Measurements from ENCODE around the gene SLC2A13. TPM values are rescaled to one million over a fixed set of nuclear protein-coding genes. Genes with fewer than 3 reads are reported as not detected.

SLC2A13 gene
- total and polyA plus RNA-seq, 2 experiments from 2014 or later: 10.4 to 13.8 TPM

GRCh38 chr12:40000884-40001283 is 105.0 kb downstream of the SLC2A13 start:
- Histone ChIP-seq H3K4me3 (no peak overlapping the region), H3K4me1 (ENCODE audit: low read depth) (no peaks in the 10 kb centered on the region), H3K27ac (no peak overlapping the region), H3K9me3 (ENCODE audit: low read depth) (no peaks in the 10 kb centered on the region), H3K27me3 (no peaks in the 10 kb centered on the region), H3K36me3 (no peaks in the 10 kb centered on the region)
- no peak for TF ChIP-seq CTCF (IDR thresholded peaks at IDR 0.05; ENCODE audit: low read depth, low read length)
- no peak for DNase-seq (ENCODE audit: low read depth in 1 of 2, low spot score in 1 of 2)

- no peak for TF ChIP-seq CTCF (IDR thresholded peaks at IDR 0.05; ENCODE audit: low read depth, low read length)
- no peaks in the 10 kb centered on the region for H3K27me3 ChIP-seq
- H3K36me3 ChIP-seq: no peaks in the 10 kb centered on the region
- H3K9me3 ChIP-seq (ENCODE audit: low read depth): no peaks in the 10 kb centered on the region
- H3K4me1 ChIP-seq (ENCODE audit: low read depth): no peaks in the 10 kb centered on the region
- no peak overlapping the region for H3K27ac ChIP-seq
- DNase-seq (ENCODE audit: low read depth in 1 of 2, low spot score in 1 of 2): no peak
- H3K4me3 ChIP-seq: no peak overlapping the region
These were observed 112.6 kb downstream of the SLC2A13 start for GRCh38 chr12:39993268-39993667.

GRCh38 chr12:39990122-39991101 is 115.5 kb downstream of the SLC2A13 start:
- no peak overlapping the region for H3K4me3 ChIP-seq
- H3K36me3 ChIP-seq: no peaks in the 10 kb centered on the region
- H3K27me3 ChIP-seq: no peaks in the 10 kb centered on the region
- no peak overlapping the region for H3K27ac ChIP-seq
- TF ChIP-seq CTCF (IDR thresholded peaks at IDR 0.05; ENCODE audit: low read depth, low read length): peak; percentile 86
- DNase-seq (ENCODE audit: low read depth in 1 of 2, low spot score in 1 of 2): peak; percentile 61 to 79
- H3K9me3 ChIP-seq (ENCODE audit: low read depth): no peaks in the 10 kb centered on the region
- no peaks in the 10 kb centered on the region for H3K4me1 ChIP-seq (ENCODE audit: low read depth)

- Histone ChIP-seq H3K27ac (no peak overlapping the region), H3K27me3 (no peaks in the 10 kb centered on the region), H3K36me3 (no peaks in the 10 kb centered on the region), H3K4me1 (ENCODE audit: low read depth) (no peaks in the 10 kb centered on the region), H3K4me3 (no peak overlapping the region), H3K9me3 (ENCODE audit: low read depth) (no peaks in the 10 kb centered on the region)
- no peak for TF ChIP-seq CTCF (IDR thresholded peaks at IDR 0.05; ENCODE audit: low read depth, low read length)
- no peak for DNase-seq (ENCODE audit: low read depth in 1 of 2, low spot score in 1 of 2)
These were observed 116.4 kb downstream of the SLC2A13 start for GRCh38 chr12:39989501-39989900.

GRCh38 chr12:39988574-39988973 is 117.3 kb downstream of the SLC2A13 start:
- Histone ChIP-seq H3K4me1 (ENCODE audit: low read depth) (no peaks in the 10 kb centered on the region), H3K27ac (no peak overlapping the region), H3K36me3 (no peaks in the 10 kb centered on the region), H3K4me3 (no peak overlapping the region), H3K27me3 (no peaks in the 10 kb centered on the region), H3K9me3 (ENCODE audit: low read depth) (no peaks in the 10 kb centered on the region)
- no peak for TF ChIP-seq CTCF (IDR thresholded peaks at IDR 0.05; ENCODE audit: low read depth, low read length)
- DNase-seq (ENCODE audit: low read depth in 1 of 2, low spot score in 1 of 2): no peak
